Fibroblast of lung (primary cell): Measurements from ENCODE around the gene TRRAP. TPM values are rescaled to one million over a fixed set of nuclear protein-coding genes. Genes with fewer than 3 reads are reported as not detected.
A peak's percentile ranks its signal among the peaks of the same experiment; 100 is the strongest.

Experiments used
- DNase-seq, 2 donors: peaks; one replicate each; pipeline versions ENCODE4 v3.0.0 to v3.0.0-alpha.2; 2010; ENCODE audit warnings: low read depth in 2 of 2
- H2AFZ ChIP-seq: 2 replicates; pipeline ENCODE4 v1.5.1; 2012; ENCODE audit warnings: low read length, control low read depth, inconsistent platforms
- H3K27ac ChIP-seq: 2 replicates; pipeline ENCODE4 v1.5.1; 2011; ENCODE audit warnings: low read length, control low read depth; ENCODE audit not compliant: insufficient read depth
- H3K27me3 ChIP-seq: 2 replicates; pipeline ENCODE4 v1.5.1; 2011; ENCODE audit warnings: mild to moderate bottlenecking, low read length; ENCODE audit not compliant: control insufficient read depth, insufficient read depth
- H3K36me3 ChIP-seq: 2 replicates; pipeline ENCODE4 v1.5.1; 2011; ENCODE audit warnings: low read length; ENCODE audit not compliant: control insufficient read depth, insufficient read depth
- H3K4me1 ChIP-seq: 2 replicates; pipeline ENCODE4 v1.5.1; 2011; ENCODE audit warnings: low read length; ENCODE audit not compliant: control insufficient read depth, insufficient read depth; ENCODE audit errors: extremely low read depth
- H3K4me2 ChIP-seq: 2 replicates; pipeline ENCODE4 v1.5.1; 2011; ENCODE audit warnings: low read length, control low read depth; ENCODE audit not compliant: insufficient read depth; ENCODE audit errors: extremely low read depth
- H3K4me3 ChIP-seq, 4 experiments: fragments of 200-600 bp in 1 of 4; sonication (generic) in 1 of 4; replicated peaks in 1 of 4; 2 replicates each; pipeline ENCODE4 v1.5.1; 2011 to 2016; ENCODE audit warnings: low read length in 4 of 4, low read depth in 3 of 4, mild to moderate bottlenecking in 3 of 4, control low read depth in 2 of 4, inconsistent platforms in 1 of 4, mixed read lengths in 1 of 4; ENCODE audit not compliant: insufficient read depth in 1 of 4; ENCODE audit errors: control extremely low read depth in 1 of 4
- H3K79me2 ChIP-seq: 2 replicates; pipeline ENCODE4 v1.5.1; 2012; ENCODE audit warnings: mild to moderate bottlenecking, low read length, inconsistent platforms; ENCODE audit not compliant: control insufficient read depth, insufficient read depth
- H3K9ac ChIP-seq: 2 replicates; pipeline ENCODE4 v1.5.1; 2011; ENCODE audit warnings: mild to moderate bottlenecking, low read length, control low read depth; ENCODE audit not compliant: insufficient read depth
- H3K9me3 ChIP-seq: 2 replicates; pipeline ENCODE4 v1.5.1; 2012; ENCODE audit warnings: low read depth, low read length; ENCODE audit not compliant: control insufficient read depth, insufficient read depth
- H4K20me1 ChIP-seq: 2 replicates; pipeline ENCODE4 v1.5.1; 2011; ENCODE audit warnings: low read length; ENCODE audit not compliant: control insufficient read depth, insufficient read depth; ENCODE audit errors: extremely low read depth
- EZH2 ChIP-seq: IDR thresholded peaks from 2 replicates; pipeline ENCODE4 v1.5.1; 2012; ENCODE audit warnings: low read length, control low read depth, mild to moderate bottlenecking; ENCODE audit errors: missing control alignments
- polyA plus RNA-seq, 2 donors: library from polyadenylated mRNA; depleted of rRNA in 1 of 2; stranded (reverse) in 1 of 2; unstranded in 1 of 2; fragments of >200 nt; gene quantifications; 2 replicates each; pipeline ENCODE4 v1.2.1, GENCODE V29; 2011 to 2012; ENCODE audit warnings: missing spikeins in 1 of 2
- total RNA-seq: library from RNA; depleted of rRNA; stranded (reverse); fragments of >200 nt; gene quantifications from 2 replicates; pipeline ENCODE4 v1.2.1, GENCODE V29; 2014
- TF ChIP-seq, protein P1 (sequence below), 2 donors: IDR thresholded peaks in 1 of 2; conservative IDR thresholded peaks in 1 of 2; 1 replicate in 1 of 2; 2 replicates in 1 of 2; pipeline ENCODE4 v1.5.1; 2011 to 2012; ENCODE audit warnings: low read length in 2 of 2, control low read depth in 1 of 2, inconsistent platforms in 1 of 2, low read depth in 1 of 2, mild to moderate bottlenecking in 1 of 2

The TRRAP gene
- total and polyA plus RNA-seq, 2 donors (not counting 1 experiment from before 2014, with no cell fraction given), result 11.3 to 20.6 TPM

DNA sequence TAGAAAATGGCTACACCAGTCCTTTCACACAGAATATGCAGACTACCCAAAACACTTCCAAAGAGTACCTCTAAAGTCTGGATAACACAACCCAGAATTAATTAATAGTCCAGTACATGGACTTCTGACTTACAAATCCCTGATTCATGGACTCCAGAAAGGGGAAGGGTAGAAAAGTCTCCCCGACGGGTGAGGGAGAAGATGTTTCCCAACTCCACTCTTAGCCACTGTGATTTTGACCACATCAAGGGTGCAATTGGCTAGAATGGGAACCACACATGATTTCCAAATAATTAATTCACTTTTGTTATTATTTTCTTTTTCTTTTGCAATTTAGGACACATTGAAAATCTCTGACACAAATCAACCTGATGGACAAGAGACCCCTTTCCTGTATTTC lies 9.9 kb upstream of the TRRAP start:
- no peak for TF ChIP-seq EZH2
- TF ChIP-seq, protein P1, sequence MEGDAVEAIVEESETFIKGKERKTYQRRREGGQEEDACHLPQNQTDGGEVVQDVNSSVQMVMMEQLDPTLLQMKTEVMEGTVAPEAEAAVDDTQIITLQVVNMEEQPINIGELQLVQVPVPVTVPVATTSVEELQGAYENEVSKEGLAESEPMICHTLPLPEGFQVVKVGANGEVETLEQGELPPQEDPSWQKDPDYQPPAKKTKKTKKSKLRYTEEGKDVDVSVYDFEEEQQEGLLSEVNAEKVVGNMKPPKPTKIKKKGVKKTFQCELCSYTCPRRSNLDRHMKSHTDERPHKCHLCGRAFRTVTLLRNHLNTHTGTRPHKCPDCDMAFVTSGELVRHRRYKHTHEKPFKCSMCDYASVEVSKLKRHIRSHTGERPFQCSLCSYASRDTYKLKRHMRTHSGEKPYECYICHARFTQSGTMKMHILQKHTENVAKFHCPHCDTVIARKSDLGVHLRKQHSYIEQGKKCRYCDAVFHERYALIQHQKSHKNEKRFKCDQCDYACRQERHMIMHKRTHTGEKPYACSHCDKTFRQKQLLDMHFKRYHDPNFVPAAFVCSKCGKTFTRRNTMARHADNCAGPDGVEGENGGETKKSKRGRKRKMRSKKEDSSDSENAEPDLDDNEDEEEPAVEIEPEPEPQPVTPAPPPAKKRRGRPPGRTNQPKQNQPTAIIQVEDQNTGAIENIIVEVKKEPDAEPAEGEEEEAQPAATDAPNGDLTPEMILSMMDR (conservative IDR thresholded peaks at IDR 0.05 in 1 of 2, IDR thresholded peaks at IDR 0.05 in 1 of 2; ENCODE audit: low read depth in 1 of 2, low read length in 2 of 2), result no peak
- no peak overlapping the region for H3K27ac ChIP-seq
- no peak overlapping the region for H3K4me3 ChIP-seq
- no peaks in the 10 kb centered on the region for H4K20me1 ChIP-seq
- no peak for DNase-seq
- H3K9ac ChIP-seq, result no peak overlapping the region
- no peaks in the 10 kb centered on the region for H3K9me3 ChIP-seq
- H3K79me2 ChIP-seq, result no peaks in the 10 kb centered on the region
- H3K36me3 ChIP-seq, result no peaks in the 10 kb centered on the region
- peaks cover 2% of the 10 kb centered on the region for H3K4me1 ChIP-seq
- H2AFZ ChIP-seq, result no peak overlapping the region
- H3K4me2 ChIP-seq, result no peak overlapping the region
- peaks cover 13% of the 10 kb centered on the region for H3K27me3 ChIP-seq

GRCh38 chr7:98869027-98869596 lies 9.2 kb upstream of the TRRAP start:
- no peak overlapping the region for H3K9ac ChIP-seq
- H3K79me2 ChIP-seq, result no peaks in the 10 kb centered on the region
- H3K27ac ChIP-seq, result no peak overlapping the region
- no peaks in the 10 kb centered on the region for H4K20me1 ChIP-seq
- H3K9me3 ChIP-seq, result no peaks in the 10 kb centered on the region
- H3K4me3 ChIP-seq, result peak overlapping the region in 1 of 4 experiments; percentile 51
- peak overlapping the region; percentile 68 for H3K4me2 ChIP-seq
- H3K36me3 ChIP-seq, result no peaks in the 10 kb centered on the region
- TF ChIP-seq, protein P1 (conservative IDR thresholded peaks at IDR 0.05 in 1 of 2, IDR thresholded peaks at IDR 0.05 in 1 of 2; ENCODE audit: low read depth in 1 of 2, low read length in 2 of 2), result no peak
- TF ChIP-seq EZH2, result peak; percentile 72
- peaks cover 2% of the 10 kb centered on the region for H3K4me1 ChIP-seq
- H3K27me3 ChIP-seq, result peaks cover 13% of the 10 kb centered on the region
- no peak for DNase-seq
- no peak overlapping the region for H2AFZ ChIP-seq

DNA sequence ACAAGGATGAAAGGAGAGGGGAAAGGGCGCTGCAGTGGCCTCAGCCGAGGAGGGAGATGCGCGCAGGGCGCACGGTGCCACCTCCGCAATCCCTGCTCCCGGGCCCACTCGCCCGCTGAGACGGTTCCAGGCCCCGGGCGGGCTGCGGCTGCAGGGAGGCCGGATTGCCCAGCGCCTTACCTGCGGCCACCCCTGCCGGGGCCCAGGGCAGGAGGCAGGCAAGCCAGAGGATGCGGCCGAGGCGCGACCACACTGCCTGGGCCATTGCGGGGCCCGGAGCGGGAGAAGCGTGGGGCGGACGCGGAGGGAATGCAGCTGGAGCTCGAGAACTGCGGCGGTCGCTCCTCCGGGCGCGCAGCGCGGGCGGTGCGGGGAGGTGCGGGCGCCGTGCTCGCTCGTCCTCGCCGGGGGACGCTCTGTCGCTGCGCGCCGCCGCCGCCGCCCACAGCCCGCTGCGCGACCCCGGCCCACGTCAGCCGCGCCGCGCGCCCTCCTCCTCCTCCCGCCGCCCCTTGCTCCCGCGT lies 8.7 kb upstream of the TRRAP start, which contains the start of gene TMEM130:
Gene TMEM130, minus strand, starts transcription at position 418 of the 524 bp plus-strand sequence. Its CDS starts 153 bp downstream, at position 265.
- Histone ChIP-seq H3K9me3 (no peaks in the 10 kb centered on the region), H3K4me1 (peaks cover 2% of the 10 kb centered on the region), H3K9ac (no peak within 1 kb of the TSS), H3K79me2 (no peaks in the 10 kb centered on the region), H3K27me3 (peaks cover 13% of the 10 kb centered on the region), H3K4me2 (peak within 1 kb of the TSS; percentile 75), H3K4me3 (peak within 1 kb of the TSS; percentile 26 to 51 (median 36)), H3K27ac (no peak within 1 kb of the TSS), H2AFZ (peak within 1 kb of the TSS; percentile 46), H4K20me1 (no peaks in the 10 kb centered on the region), H3K36me3 (no peaks in the 10 kb centered on the region)
- TF ChIP-seq EZH2, result peak; percentile 56
- TF ChIP-seq, protein P1 (conservative IDR thresholded peaks at IDR 0.05 in 1 of 2, IDR thresholded peaks at IDR 0.05 in 1 of 2; ENCODE audit: low read depth in 1 of 2, low read length in 2 of 2), result no peak
- DNase-seq, result peak in 1 of 2 donors; percentile 40
